ENCODE data around the gene PI16. TPM values are rescaled to one million over a fixed set of nuclear protein-coding genes. Genes with fewer than 3 reads are reported as not detected.

PI16 gene
- total RNA-seq, 1 experiment from 2014 or later: not detected

DNA sequence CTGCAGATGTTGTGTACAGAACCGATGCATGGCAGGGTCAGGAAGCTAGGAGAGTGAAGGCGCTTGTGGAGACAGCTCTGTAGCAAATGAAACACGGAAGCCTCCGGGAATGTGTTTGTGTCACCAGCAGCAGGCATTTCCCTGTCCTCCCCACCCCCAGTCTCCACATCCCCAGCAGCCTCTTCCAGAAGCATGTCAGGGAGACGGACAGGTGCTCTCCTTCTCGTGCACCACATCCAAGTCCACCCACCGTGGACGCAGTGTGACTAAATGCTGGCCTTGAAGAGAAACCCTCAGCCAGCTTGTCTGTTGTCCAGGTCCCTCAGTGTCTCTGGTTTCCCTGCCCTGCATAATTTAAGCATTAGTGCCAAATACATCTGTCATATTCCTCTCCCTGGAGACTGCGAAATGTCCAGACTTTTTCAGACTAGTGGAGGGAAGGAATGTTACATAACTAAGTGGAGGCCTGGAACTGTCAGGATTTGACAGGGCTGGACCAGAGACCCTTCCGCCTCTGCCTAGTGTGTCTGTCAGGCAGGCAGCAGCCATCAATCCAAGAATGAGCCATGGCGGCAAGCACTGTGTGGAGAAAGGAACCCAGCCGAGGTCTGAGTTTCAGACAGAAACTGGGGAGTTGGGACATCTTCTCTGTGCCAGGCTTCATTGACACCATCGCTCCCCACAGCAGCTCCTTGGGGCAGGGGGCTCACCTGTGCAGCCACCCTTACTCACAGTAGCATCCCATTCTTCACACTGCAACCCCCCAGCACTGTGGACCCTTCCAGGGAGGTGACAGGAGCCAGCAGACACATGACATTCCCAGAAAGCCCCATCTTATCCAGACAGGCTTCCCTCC lies 26.6 kb upstream of the PI16 start:
- DNase-seq (ENCODE audit: low read depth, low spot score): no peak
- TF ChIP-seq POLR2AphosphoS5 (IDR thresholded peaks at IDR 0.05; ENCODE audit: low read depth, low read length) (no peak), TCF7L2 (IDR thresholded peaks at IDR 0.05; ENCODE audit: low read depth, low read length) (no peak), SIN3A (IDR thresholded peaks at IDR 0.05; ENCODE audit: borderline replicate concordance, insufficient read depth, low read depth, low read length) (no peak)
- TF ChIP-seq, protein P1, sequence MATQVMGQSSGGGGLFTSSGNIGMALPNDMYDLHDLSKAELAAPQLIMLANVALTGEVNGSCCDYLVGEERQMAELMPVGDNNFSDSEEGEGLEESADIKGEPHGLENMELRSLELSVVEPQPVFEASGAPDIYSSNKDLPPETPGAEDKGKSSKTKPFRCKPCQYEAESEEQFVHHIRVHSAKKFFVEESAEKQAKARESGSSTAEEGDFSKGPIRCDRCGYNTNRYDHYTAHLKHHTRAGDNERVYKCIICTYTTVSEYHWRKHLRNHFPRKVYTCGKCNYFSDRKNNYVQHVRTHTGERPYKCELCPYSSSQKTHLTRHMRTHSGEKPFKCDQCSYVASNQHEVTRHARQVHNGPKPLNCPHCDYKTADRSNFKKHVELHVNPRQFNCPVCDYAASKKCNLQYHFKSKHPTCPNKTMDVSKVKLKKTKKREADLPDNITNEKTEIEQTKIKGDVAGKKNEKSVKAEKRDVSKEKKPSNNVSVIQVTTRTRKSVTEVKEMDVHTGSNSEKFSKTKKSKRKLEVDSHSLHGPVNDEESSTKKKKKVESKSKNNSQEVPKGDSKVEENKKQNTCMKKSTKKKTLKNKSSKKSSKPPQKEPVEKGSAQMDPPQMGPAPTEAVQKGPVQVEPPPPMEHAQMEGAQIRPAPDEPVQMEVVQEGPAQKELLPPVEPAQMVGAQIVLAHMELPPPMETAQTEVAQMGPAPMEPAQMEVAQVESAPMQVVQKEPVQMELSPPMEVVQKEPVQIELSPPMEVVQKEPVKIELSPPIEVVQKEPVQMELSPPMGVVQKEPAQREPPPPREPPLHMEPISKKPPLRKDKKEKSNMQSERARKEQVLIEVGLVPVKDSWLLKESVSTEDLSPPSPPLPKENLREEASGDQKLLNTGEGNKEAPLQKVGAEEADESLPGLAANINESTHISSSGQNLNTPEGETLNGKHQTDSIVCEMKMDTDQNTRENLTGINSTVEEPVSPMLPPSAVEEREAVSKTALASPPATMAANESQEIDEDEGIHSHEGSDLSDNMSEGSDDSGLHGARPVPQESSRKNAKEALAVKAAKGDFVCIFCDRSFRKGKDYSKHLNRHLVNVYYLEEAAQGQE (IDR thresholded peaks at IDR 0.05; ENCODE audit: insufficient read depth in 1 of 2, low read depth in 2 of 2, low read length in 1 of 2): no peak
- TF ChIP-seq, protein P2, sequence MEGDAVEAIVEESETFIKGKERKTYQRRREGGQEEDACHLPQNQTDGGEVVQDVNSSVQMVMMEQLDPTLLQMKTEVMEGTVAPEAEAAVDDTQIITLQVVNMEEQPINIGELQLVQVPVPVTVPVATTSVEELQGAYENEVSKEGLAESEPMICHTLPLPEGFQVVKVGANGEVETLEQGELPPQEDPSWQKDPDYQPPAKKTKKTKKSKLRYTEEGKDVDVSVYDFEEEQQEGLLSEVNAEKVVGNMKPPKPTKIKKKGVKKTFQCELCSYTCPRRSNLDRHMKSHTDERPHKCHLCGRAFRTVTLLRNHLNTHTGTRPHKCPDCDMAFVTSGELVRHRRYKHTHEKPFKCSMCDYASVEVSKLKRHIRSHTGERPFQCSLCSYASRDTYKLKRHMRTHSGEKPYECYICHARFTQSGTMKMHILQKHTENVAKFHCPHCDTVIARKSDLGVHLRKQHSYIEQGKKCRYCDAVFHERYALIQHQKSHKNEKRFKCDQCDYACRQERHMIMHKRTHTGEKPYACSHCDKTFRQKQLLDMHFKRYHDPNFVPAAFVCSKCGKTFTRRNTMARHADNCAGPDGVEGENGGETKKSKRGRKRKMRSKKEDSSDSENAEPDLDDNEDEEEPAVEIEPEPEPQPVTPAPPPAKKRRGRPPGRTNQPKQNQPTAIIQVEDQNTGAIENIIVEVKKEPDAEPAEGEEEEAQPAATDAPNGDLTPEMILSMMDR (IDR thresholded peaks at IDR 0.05): no peak
- intact Hi-C loops (cut with micrococcal nuclease; ENCODE audit: unreplicated experiment) (no loop called here), in situ Hi-C loops (cut with HindIII; ENCODE audit: low pct_unique_long_range_greater_than_20kb, low sequenced_read_pairs) (no loop called here)
- H3K27ac ChIP-seq (ENCODE audit: low read length): no peak overlapping the region
- POLR2A ChIA-PET: no interaction called here
- CTCF ChIA-PET: no interaction called here
- ATAC-seq: 0 out of 2 replicates have a peak, but pooled peaks have one; percentile 31
- no peaks in the 10 kb centered on the region for H3K9me3 ChIP-seq (ENCODE audit: control insufficient read depth, insufficient read depth, low read depth, low read length)
- H3K27me3 ChIP-seq (ENCODE audit: control insufficient read depth, insufficient read depth, low read length): no peaks in the 10 kb centered on the region
- no TSS peak for BruUV-seq (replicated peaks)
- no peaks in the 10 kb centered on the region for H3K36me3 ChIP-seq (ENCODE audit: control insufficient read depth, insufficient read depth, low read length)
- H3K4me1 ChIP-seq (ENCODE audit: control insufficient read depth, insufficient read depth, low read length): no peaks in the 10 kb centered on the region
- H3K4me3 ChIP-seq (ENCODE audit: low read depth in 2 of 2, low read length in 2 of 2): no peak overlapping the region

DNA sequence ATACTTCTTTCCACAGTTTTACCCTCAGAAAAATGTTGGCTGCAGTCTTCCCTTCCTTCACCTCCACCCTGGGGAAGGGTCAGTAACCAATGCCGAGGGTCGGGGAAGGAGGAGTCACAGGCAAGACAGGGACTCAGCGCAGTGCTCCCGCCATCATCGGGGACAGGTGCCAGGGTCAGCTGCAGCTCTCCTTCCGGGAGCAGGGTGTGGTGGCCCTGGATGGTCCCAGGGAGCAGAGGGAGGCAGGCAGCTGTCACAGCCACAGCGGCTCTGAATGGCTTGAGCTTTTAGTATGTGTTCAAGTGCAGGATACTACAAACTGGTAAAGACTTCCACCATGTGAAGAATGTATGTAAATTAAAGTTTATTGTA lies 26.0 kb upstream of the PI16 start:
- no peak for ATAC-seq
- POLR2A ChIA-PET: no interaction called here

More for the DNA sequence above, 26.0 kb upstream of the PI16 start:
- no peaks in the 10 kb centered on the region for H3K4me1 ChIP-seq (ENCODE audit: control insufficient read depth, insufficient read depth, low read length)
- in situ Hi-C loops (cut with HindIII; ENCODE audit: low pct_unique_long_range_greater_than_20kb, low sequenced_read_pairs): no loop called here
- no peaks in the 10 kb centered on the region for H3K36me3 ChIP-seq (ENCODE audit: control insufficient read depth, insufficient read depth, low read length)
- no peak for DNase-seq (ENCODE audit: low read depth, low spot score)
- no peaks in the 10 kb centered on the region for H3K27me3 ChIP-seq (ENCODE audit: control insufficient read depth, insufficient read depth, low read length)
- no peak overlapping the region for H3K27ac ChIP-seq (ENCODE audit: low read length)
- intact Hi-C loops (cut with micrococcal nuclease; ENCODE audit: unreplicated experiment): no loop called here
- CTCF ChIA-PET: no interaction called here
- no peak overlapping the region for H3K4me3 ChIP-seq (ENCODE audit: low read depth in 2 of 2, low read length in 2 of 2)
- TF ChIP-seq TCF7L2 (IDR thresholded peaks at IDR 0.05; ENCODE audit: low read depth, low read length): no peak
- no peak for TF ChIP-seq SIN3A (IDR thresholded peaks at IDR 0.05; ENCODE audit: borderline replicate concordance, insufficient read depth, low read depth, low read length)
- TF ChIP-seq, protein P2 (IDR thresholded peaks at IDR 0.05): no peak
- TF ChIP-seq, protein P1 (IDR thresholded peaks at IDR 0.05; ENCODE audit: insufficient read depth in 1 of 2, low read depth in 2 of 2, low read length in 1 of 2): no peak
- no peak for TF ChIP-seq POLR2AphosphoS5 (IDR thresholded peaks at IDR 0.05; ENCODE audit: low read depth, low read length)
- BruUV-seq (replicated peaks): no TSS peak
- no peaks in the 10 kb centered on the region for H3K9me3 ChIP-seq (ENCODE audit: control insufficient read depth, insufficient read depth, low read depth, low read length)

Measured in Panc1 (cell line).